SHP77 (cell line): ENCODE results near the gene SPRYD3.

Experiments used
- DNase-seq, 2 experiments: peaks; one replicate each; lab custom pipeline; 2025; lab: John Stamatoyannopoulos, UW

The SPRYD3 gene

DNA sequence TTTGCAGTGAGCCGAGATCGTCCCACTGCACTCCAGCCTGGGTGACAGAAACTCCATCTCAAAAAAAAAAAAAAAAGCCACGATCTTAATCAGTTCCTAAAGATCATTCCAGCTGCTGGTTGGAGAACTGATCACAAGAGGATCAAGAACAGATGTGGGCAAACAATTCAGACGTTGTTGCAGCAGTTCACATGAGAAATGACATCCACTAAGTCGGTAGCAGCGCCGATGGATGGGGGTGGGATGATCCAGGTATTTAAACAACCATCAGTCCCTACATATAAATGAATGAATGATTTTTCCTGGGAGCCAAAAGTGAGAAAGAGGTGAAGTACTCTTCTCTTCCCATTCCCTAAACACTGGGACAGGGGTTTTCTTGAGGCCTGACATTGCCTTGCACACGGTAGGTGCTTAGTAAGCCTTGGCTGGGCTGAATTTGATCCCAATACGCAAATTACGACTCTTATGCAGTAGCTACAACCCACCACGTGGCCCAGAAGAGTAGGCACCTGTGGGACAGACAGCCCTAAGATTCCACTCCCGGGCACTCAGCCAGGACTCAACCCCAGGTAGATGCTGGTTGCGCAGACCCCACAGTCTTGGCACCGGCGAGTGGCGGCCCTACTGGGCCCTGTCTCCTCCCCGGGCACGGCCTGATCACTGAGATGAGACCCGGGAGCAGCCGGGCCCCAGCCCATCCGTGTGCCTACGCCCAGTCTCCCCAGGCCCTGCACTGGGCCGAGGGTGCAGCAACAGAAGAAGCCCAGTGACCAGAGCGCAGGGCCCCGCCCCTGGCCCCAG, 565 bp downstream of the SPRYD3 start:
- no peak for DNase-seq

DNA sequence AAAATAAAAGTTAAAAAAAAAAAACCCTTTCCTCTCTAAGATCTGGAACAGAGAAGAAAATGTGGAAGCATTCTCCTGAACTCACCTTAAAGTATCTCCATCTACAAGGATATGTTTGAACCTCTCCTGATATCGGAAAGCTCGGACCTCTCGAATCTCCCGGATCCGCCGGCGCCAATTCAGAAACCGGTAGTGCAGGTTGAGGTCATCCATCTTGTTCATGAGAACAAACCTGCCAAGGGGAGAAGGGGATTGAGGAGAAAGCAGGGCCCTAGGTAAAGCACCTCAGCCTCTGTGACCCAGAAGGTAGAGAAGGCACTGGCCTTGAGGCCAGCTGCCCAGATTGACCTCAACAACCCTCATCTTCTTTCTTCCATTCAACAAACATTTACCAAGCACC, 2.2 kb downstream of the SPRYD3 start:
- DNase-seq = no peak

DNA sequence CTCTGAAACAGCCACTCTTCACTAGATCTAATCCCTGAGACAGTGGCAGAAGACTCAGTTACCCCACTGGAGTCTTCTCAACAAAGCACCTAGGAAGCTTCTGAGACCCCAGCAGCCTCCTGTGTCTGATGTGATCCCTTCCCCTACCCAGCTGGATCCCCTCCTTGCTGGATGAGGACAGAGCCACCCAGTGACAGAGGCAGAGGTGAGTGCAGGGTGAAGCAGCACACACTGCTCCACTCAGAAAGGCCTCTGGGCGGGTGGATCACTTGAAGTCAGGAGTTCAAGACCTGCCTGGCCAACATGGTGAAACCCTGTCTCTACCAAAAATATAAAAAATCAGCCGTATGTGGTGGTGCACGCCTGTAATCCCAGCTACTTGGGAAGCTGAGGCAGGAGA, 2.7 kb downstream of the SPRYD3 start:
- no peak for DNase-seq

DNA sequence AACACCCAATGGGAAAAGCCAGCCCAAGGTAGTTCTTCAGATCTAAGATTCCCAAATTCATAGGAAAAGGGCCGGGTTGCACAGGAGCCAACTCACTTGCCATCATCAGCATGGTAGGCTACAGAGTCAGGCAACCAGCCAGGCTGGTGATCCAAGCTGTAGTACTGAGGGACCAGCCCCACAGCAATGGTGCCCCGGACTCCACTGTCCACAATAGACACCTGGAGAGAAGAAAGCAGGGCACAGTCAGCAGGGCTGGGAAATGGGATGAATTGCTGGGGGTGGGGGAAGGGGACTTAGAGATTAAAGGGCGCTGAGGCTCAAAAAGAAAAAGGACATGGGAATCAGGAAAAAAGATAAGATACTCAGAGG, 4.2 kb downstream of the SPRYD3 start:
- DNase-seq = no peak

DNA sequence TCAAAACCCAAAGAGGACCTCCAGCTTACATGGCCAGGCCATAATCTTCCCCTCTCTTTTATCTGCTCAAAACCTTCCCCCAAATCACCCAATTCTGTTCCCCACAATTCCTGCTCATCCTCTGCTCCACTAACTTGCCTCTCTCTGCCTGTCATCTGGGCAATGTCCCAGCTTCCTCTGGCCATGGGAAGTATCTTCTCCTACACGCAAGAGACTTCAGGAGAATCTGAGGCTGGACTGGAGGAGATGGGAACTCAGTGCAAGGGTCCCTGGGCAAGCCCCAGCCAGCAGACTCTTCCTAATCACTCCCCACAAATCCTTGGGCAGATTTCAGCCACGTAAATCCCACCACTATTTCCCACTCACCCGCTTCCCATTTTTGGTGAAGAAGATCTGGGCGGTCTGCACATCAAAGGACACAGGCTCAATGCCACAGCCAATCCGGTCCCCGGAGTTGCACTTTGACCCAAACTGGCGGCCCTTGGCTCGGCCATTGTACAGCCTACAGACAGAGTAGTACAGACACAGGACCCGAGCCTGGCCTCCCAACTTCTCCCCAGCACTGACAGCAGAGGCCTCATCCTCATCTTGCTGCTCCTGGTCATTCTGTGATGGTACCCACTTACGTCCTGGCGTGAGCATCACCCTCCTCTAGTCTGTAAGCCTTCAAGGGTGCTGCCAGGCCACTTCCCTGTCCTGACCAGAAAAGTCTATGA, 4.7 kb downstream of the SPRYD3 start:
- no peak for DNase-seq

DNA sequence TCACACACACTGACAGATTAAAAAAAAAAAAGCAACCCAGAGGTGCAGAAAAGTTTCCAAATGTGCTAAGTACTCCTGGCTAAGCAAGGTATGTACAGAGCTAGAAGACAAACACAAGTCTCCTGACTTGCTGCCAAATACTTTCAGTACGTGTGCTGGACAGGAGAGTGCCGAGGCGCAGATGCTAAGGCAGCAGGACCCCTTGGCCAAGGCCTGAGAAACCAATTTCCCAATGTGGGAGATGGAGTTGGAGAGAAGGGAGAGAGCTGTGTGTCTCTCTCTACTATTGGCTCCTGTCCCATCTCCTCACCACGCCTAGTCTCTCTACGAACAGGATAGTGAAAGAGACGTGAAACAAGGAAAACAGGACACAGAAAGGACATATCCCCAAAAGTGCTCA, 5.3 kb downstream of the SPRYD3 start:
- DNase-seq = no peak

DNA sequence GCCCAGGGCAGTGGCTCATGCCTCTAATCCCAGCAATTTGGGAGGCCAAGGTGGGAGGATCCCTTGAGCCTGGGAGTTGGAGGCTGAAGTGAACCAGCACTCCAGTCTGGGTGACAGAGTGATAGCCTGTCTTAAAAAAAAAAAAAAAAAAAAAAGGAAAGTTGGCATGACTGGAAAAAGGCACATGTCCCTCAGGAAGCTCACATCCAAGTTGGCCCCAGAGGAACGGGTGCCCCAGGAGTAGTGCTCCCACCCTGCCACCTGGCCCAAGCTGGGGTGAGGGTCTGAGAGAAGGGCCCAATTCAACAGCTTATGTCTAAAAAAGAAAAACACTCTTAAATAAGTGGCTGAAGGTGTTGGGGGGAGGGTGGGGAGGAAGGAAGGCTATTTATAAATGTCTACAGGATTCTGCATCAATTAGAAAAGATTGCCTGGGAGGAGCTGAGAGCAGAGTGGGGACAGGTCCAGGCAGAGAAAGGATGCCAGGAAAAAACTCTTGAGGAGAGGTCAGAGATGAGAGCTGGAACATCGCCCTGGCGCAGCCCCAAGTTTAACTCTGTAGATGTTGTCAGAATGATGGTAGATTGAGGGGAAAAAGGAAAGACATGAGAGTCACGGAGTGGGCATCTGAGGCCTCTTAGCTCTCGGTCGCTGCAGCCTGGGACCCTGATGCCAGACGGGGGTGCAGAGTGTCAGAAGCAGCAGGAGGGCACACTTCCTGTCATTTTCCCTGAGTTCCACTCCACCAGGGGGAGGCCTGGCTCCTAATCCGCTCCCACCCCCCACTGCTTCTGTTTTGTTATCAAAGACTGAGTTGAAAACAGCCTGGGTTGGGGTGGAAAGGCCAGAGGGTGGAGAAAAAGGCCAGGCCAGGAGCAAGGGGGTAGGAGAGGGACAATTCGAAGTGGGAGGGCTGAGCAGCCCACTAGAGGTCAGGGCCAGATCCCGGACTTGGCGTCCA, 7.3 kb downstream of the SPRYD3 start:
- DNase-seq = no peak

DNA sequence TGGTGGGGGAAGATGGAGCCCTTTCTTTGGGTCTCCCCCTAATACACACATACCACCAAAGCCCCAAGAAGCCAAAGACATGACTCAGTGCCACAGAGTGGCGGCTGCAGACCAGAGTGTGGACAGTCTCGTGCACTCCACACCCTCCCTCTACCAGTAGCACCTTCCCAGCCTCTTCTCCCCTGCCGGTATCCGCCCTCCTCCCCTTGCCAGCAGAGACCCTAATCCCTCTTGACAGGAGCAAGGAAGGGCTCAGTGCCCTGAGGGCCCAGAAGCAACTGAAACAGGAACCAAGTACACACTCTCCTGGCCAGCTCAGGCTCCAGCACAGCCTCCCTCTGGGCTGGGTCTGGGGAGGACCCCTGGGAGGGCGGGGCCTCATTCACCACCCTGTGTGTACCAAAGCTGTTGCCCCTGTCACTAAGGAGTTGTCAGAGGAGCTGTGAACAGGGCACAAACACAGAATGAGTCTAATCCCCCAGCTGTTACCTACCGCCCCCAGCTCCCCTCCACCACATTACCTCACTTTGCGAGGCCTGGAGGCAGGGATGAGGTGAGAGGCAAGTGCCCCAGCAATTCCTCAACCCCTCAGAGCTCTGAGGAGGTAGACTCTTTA, 8.2 kb downstream of the SPRYD3 start:
- DNase-seq = no peak

DNA sequence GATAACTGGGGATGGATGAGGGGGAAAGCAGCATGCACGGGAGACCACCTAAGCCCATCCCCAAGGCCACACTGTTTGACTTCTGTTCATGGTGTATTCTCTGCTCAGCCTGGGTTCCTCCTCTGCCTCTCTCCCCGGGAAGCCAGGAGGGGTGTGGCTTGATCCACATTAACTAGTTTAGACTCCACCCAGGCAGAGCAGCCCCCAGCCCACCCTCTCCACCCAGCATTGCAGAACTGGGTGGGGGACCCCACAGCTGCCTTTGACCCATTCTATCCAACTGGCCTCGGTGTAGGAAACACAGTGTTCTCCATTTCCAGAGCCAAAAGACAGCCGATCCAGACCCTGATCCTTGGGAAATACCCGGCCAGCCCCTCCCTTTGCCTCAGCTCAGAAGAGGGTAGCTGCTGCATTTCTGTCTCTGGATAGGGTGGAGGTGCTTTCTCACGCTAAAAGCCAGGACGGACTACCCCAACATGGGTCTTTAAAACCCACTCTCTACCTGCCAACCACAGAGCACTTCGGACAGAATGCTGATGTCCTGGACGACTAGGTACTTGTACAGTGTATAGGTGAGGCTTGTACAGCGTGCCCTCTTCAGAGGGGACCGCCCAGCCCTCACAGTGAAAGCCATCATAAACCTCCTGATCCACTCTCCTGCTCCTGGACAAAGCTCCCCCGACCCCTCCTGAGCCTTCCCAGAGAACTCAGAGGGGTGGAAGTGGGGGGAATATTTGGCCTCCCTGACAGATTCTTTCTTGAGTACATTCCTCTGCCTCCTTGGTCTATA, 9.4 kb downstream of the SPRYD3 start:
- no peak for DNase-seq

DNA sequence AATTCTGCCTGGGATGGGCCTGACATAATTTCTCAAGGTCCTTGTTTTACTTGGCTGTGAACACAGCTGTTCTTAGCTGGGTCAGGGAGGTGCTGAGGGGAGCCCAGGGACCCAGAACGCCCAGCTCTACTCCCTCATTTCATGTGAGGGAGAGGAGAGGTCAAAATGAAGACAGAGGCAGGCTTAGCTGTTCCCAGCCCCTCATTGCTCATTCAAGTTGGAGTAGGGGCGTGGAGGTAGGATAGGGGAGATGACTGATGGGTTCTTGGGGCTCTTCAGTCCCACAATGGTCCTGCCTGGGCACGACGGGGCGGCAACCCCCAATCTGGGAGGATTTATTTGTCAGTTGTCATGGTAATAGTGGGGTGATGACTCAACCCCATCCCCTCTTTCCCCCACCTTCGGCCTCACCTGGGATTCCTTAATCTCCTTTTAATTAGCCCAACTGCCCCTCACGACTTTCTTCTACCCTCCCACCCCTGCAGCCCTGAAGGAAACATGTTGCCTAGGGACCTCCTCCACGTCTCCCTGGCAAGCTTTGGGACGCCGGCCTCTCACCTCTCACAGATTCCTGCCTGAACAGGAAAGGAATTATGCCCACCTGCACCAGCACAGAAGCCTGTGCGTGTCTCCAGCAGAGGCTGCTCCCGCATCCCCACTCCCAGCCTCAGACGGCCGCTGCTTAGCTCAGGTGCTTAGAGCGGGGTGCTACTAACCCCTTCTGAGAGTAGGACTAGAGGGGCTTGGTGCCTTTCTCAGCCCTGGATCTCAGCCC, 10.2 kb downstream of the SPRYD3 start:
- no peak for DNase-seq

DNA sequence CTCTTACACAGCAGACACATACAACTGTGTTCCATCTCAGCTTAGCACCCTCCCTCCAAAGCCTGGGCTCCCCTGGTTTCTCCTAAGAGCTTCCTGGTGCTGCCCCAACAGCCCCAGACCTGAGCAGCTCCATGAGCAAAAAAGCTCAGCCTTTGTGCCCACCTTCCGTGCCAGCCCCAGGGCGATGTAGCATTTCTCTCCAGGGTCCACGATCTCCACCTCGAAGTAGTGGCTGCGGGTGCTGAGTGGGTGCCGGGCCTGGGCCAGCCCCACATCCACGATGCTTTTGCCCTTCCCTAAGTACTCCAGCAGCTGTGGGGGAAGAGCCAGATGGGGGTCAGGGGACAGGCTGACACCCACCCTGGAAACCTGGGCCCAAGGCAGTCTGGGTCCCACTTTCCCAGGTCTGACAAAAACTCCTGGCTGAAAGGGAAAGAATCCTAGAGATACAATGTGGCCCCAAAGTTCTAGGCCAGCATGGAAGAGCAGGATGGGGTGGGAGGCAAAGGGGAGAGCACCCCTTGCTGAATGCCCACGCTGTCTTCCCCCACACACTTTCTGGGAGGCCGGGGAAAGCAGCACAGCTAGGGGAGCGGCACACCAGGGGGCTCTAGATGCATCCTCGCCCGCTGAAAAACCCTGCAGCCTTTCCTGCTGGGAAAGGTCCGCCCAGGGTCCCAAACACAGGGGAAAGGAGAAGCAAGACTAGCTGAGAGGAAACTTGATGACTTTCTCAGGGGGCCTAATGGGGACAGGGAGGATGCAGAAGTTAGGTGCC, 11.0 kb downstream of the SPRYD3 start:
- DNase-seq = no peak

DNA sequence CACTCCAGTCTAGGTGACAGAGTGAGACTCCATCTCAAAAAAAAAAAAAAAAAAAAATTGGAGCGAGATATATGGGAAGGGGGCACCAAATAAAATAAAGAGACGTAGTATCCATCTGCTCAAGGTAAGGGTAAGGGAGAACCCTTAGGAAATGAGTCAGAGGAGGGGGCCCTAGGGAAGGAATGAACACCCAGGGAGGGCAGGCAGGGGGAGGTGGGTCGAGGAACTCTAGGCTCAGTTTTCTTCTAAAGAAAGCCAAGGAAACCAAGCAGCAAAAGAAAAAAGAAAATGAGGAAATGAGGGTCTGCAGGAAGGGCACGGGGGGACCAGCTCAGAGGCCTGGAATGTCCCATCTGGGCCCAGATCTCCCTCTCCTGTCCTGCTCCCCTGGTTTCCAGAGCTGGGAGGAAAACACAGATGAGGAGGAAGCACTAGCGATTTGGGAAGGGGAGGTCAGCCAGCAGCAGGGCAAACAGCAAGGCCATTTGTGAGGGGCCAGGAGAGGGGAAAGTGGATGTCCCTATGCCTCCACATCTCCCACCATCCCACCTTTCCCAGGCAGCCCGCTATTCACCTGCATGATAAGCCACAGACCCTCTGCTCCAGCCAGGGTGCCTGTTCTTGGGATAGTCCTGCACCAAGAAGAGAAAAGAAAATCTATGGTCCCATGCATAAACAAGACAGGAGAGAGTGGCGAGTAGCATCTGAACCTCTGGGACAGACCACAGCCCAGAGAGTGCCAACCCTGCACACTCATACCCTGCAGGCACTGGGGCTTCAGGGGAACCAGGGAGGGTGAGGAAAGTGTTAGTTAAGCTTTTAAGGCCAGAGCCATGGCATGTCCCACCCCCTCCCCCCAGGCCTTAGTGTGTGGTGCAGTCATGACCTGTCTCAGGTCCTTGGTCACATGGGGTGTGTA, 11.9 kb downstream of the SPRYD3 start:
- DNase-seq = no peak

DNA sequence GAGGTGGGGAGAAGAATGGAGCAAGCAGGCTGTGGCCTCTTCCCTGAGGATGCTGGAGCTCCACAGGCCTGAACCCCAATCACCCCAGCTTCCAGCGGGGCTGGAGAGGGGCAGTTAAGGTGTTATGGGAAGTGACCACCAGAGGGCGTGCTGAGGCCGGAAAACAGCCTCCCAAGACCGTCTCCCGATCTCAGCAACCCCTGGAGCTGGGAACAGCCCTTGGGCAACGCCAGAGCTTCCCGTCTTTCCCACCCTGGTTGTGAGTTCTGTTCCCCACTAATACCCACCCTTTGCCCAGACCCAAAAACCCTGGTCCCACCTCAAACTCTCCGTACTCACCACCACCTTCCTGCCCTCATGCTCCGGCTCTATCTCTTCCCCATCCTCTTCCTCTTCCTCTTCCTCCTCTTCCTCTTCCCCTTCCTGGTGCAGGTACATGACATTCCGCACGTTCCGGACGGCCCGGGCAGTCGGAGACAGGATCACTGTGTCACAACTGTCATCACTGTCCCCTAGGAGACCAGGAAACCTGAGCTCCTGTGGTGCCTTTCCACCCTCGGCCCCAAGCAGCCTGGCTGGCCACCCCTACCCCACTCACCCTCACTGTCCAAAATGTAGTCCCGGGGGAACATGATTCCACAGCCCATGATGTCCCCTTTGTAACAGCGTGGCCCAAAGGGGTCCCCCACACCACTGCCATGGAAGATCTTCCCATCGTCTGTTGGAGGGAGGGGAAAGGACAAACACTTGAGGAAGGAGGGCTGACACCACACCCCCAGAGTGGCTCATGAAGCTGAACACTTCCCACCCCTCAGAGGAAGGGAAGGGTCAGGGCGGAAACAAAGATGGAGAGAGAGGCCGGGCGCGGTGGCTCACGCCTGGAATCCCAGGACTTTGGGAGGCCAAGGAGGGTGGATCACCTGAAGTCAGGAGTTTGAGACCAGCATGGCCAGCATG, 12.9 kb downstream of the SPRYD3 start:
- peak; percentile 46 to 60 for DNase-seq

DNA sequence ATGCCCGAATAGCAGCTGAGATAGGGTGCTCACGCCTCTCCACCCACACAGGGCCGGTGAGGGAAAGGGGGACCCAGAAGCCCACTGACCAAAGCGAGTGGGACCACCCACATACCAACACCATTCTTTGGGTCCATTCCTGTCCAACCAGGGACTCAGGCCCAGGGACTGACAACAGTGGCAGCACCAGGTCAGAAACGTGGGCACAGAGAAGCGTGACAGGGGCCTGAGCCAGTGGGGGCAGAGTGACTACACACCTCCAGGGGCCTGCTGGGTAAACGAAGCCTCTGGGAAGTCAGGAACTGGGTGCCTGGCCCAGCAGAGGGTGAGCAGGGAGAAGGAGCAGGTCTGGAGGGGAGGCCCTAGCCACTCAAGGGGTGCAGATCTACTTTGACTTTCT, 13.7 kb downstream of the SPRYD3 start:
- DNase-seq = no peak

DNA sequence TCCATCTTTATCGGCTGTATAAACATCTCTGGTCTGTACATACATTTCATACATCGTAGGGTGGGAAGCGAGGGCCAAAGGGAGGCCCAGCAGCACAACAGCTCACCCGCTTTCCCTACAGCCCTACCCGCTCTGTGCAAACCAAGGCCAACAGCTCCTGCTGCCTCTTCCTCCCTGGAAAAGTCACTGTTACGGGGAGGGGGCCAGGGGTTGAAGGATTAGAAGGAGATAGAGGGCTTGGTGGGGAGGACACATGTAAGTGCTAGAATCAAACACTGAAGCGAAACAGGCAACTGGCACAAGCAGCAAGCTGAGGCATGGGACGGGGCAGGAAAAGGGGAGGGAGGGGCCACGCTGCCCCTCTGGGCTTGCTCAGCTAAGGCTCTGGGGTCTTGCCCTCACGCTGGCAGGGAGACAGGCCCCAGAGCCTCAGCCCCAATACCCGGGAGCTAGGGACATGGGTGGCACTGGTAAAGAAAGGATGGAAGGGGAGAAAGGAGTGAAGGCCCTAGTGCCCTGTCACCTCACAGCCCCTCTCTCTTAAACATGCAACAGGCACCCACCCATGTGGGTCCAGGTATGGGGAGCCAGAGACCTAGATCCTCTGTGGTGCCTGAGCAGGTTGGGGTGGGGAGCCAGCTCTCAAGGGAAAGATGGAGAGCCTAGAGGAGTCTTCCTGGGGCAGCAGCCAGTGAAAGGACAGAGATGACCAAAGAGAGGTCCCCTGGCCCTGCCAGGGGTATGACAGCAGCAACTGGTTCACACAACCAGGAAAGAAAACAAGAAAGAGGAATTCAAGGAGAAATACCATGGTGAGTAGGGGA, 14.4 kb downstream of the SPRYD3 start:
- DNase-seq = no peak
